ENCODE measurements around the gene SPINK5. TPM values are rescaled to one million over a fixed set of nuclear protein-coding genes. Genes with fewer than 3 reads are reported as not detected.

The SPINK5 gene
- total RNA-seq, 6 experiments from 2014 or later, result not detected

GRCh38 chr5:148166550-148167283 is 102.9 kb downstream of the SPINK5 start:
- H3K27me3 Mint-ChIP-seq (ENCODE audit: insufficient read depth), result no peaks in the 10 kb centered on the region; the same call in 1 of the 2 replicates
- TF ChIP-seq CTCF (IDR thresholded peaks at IDR 0.05), result no peak
- DNase-seq, result no peak
- no peaks in the 10 kb centered on the region for H3K4me1 Mint-ChIP-seq (ENCODE audit: low read depth)
- no peaks in the 10 kb centered on the region for H3K36me3 Mint-ChIP-seq (ENCODE audit: low read depth)
- H3K9me3 Mint-ChIP-seq, result peaks cover 7% of the 10 kb centered on the region; the same call in 1 of the 2 replicates
- H3K4me3 Mint-ChIP-seq, result no peak overlapping the region
- no peak overlapping the region for H3K27ac Mint-ChIP-seq

GRCh38 chr5:148168246-148168645 is 104.5 kb downstream of the SPINK5 start, which contains the start of gene SPINK14:
Gene SPINK14, plus strand, starts transcription at chr5:148168546. Its CDS starts 1,187 bp downstream, at chr5:148169733.
- Mint-ChIP-seq H3K36me3 (ENCODE audit: low read depth) (no peaks in the 10 kb centered on the region), H3K4me1 (ENCODE audit: low read depth) (no peaks in the 10 kb centered on the region), H3K4me3 (no peak within 1 kb of the TSS), H3K27ac (no peak within 1 kb of the TSS), H3K9me3 (no peaks in the 10 kb centered on the region; the same call in 1 of the 2 replicates), H3K27me3 (ENCODE audit: insufficient read depth) (peaks cover 5% of the 10 kb centered on the region)
- no peak for DNase-seq
- no peak for TF ChIP-seq CTCF (IDR thresholded peaks at IDR 0.05)

GRCh38 chr5:148172377-148172776 is 108.6 kb downstream of the SPINK5 start:
- Mint-ChIP-seq H3K27ac (no peak overlapping the region), H3K4me1 (ENCODE audit: low read depth) (no peaks in the 10 kb centered on the region), H3K36me3 (ENCODE audit: low read depth) (no peaks in the 10 kb centered on the region), H3K27me3 (ENCODE audit: insufficient read depth) (peaks cover 5% of the 10 kb centered on the region), H3K9me3 (no peaks in the 10 kb centered on the region), H3K4me3 (no peak overlapping the region)
- TF ChIP-seq CTCF (IDR thresholded peaks at IDR 0.05), result no peak
- no peak for DNase-seq

GRCh38 chr5:148176480-148176879 is 112.7 kb downstream of the SPINK5 start:
- H3K27me3 Mint-ChIP-seq (ENCODE audit: insufficient read depth), result peaks cover 5% of the 10 kb centered on the region
- H3K9me3 Mint-ChIP-seq, result no peaks in the 10 kb centered on the region
- TF ChIP-seq CTCF (IDR thresholded peaks at IDR 0.05), result no peak
- H3K4me3 Mint-ChIP-seq, result no peak overlapping the region
- no peaks in the 10 kb centered on the region for H3K36me3 Mint-ChIP-seq (ENCODE audit: low read depth)
- H3K27ac Mint-ChIP-seq, result no peak overlapping the region
- H3K4me1 Mint-ChIP-seq (ENCODE audit: low read depth), result no peaks in the 10 kb centered on the region
- DNase-seq, result no peak

- Mint-ChIP-seq H3K4me1 (ENCODE audit: low read depth) (no peaks in the 10 kb centered on the region), H3K4me3 (no peak overlapping the region), H3K27me3 (ENCODE audit: insufficient read depth) (peaks cover 5% of the 10 kb centered on the region), H3K27ac (no peak overlapping the region), H3K9me3 (no peaks in the 10 kb centered on the region), H3K36me3 (ENCODE audit: low read depth) (no peaks in the 10 kb centered on the region)
- no peak for DNase-seq
- no peak for TF ChIP-seq CTCF (IDR thresholded peaks at IDR 0.05)
These were observed 113.4 kb downstream of the SPINK5 start for GRCh38 chr5:148177207-148177606.

Measured in HFFc6 (cell line).